Measurements from ENCODE around the gene KCTD4.

KCTD4 gene

GRCh38 chr13:45168555-45168930 is 32.3 kb downstream of the KCTD4 start:
- DNase-seq = no peak

- DNase-seq = no peak
Observed at GRCh38 chr13:45167611-45168554, 33.0 kb downstream of the KCTD4 start.

- DNase-seq = no peak
Observed at GRCh38 chr13:45166858-45167257, 34.0 kb downstream of the KCTD4 start.

GRCh38 chr13:45162821-45163220 is 38.0 kb downstream of the KCTD4 start:
- DNase-seq = no peak

- DNase-seq = no peak
Observed at GRCh38 chr13:45162194-45162593, 38.7 kb downstream of the KCTD4 start.

- no peak for DNase-seq
Observed at GRCh38 chr13:45156565-45157361, 44.1 kb downstream of the KCTD4 start.

- DNase-seq = no peak
Observed at GRCh38 chr13:45149964-45150363, 50.9 kb downstream of the KCTD4 start.

- no peak for DNase-seq
Observed at GRCh38 chr13:45143346-45143751, 57.5 kb downstream of the KCTD4 start.

Data from cortex of kidney (tissue), 1 donor.